Measurements from ENCODE around the gene CRKL. TPM values are rescaled to one million over a fixed set of nuclear protein-coding genes. Genes with fewer than 3 reads are reported as not detected.

CRKL gene
- total RNA-seq, 2 donors from 2014 or later, result 46.7 to 53.7 TPM

DNA sequence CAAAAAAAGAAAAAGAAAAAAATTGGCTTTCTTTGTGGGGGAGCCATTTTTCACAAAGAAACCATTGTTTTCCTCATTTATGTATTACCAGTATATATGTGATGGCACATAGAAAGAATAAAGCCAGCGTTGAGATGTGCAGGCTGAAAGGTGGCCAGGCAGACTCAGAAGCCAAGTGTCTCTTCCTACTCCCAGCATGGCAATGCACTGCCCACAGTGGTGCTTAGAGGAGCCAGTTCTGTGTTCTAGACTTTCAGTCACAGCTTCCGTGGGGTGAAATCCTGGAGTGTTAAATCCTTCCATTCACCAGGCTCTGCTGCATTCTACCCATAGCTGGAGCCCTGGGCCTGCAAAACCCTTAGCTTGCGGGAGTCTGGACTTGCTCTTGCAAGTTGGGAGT is 39.5 kb upstream of the CRKL start:
- TF ChIP-seq, protein P1, sequence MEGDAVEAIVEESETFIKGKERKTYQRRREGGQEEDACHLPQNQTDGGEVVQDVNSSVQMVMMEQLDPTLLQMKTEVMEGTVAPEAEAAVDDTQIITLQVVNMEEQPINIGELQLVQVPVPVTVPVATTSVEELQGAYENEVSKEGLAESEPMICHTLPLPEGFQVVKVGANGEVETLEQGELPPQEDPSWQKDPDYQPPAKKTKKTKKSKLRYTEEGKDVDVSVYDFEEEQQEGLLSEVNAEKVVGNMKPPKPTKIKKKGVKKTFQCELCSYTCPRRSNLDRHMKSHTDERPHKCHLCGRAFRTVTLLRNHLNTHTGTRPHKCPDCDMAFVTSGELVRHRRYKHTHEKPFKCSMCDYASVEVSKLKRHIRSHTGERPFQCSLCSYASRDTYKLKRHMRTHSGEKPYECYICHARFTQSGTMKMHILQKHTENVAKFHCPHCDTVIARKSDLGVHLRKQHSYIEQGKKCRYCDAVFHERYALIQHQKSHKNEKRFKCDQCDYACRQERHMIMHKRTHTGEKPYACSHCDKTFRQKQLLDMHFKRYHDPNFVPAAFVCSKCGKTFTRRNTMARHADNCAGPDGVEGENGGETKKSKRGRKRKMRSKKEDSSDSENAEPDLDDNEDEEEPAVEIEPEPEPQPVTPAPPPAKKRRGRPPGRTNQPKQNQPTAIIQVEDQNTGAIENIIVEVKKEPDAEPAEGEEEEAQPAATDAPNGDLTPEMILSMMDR (IDR thresholded peaks at IDR 0.05), result no peak
- H3K9me3 ChIP-seq, result no peaks in the 10 kb centered on the region
- no peaks in the 10 kb centered on the region for H3K4me1 ChIP-seq
- no peak overlapping the region for H3K27ac ChIP-seq
- no peak for DNase-seq (ENCODE audit: low spot score)
- no peaks in the 10 kb centered on the region for H3K27me3 ChIP-seq
- peaks cover 32% of the 10 kb centered on the region for H3K36me3 ChIP-seq
- H3K4me3 ChIP-seq, result no peak overlapping the region

DNA sequence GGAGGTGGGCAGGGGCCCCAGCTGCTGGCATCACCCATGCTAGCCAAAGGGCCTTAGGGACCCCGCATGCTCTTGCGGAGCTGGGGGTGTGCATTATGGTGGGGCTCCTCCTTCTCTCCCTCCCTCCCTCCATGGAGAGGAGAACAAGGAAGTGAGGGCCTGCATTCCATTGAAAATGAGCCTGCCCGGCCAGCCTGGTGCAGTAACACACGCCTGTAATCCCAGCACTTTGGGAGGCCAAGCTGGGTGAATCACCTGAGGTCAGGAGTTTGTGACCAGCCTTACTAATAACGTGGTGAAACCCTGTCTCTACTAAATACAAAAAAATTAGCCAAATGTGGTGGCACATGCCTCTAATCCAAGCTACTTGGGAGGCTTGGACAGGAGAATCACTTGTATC is 36.0 kb upstream of the CRKL start:
- Histone ChIP-seq H3K4me3 (no peak overlapping the region), H3K4me1 (peaks cover 0 to 14% of the 10 kb centered on the region in 2 donors), H3K9me3 (no peaks in the 10 kb centered on the region), H3K27ac (no peak overlapping the region), H3K27me3 (no peaks in the 10 kb centered on the region), H3K36me3 (peaks cover 39% of the 10 kb centered on the region)
- no peak for DNase-seq (ENCODE audit: low spot score)
- TF ChIP-seq, protein P1 (IDR thresholded peaks at IDR 0.05), result no peak

DNA sequence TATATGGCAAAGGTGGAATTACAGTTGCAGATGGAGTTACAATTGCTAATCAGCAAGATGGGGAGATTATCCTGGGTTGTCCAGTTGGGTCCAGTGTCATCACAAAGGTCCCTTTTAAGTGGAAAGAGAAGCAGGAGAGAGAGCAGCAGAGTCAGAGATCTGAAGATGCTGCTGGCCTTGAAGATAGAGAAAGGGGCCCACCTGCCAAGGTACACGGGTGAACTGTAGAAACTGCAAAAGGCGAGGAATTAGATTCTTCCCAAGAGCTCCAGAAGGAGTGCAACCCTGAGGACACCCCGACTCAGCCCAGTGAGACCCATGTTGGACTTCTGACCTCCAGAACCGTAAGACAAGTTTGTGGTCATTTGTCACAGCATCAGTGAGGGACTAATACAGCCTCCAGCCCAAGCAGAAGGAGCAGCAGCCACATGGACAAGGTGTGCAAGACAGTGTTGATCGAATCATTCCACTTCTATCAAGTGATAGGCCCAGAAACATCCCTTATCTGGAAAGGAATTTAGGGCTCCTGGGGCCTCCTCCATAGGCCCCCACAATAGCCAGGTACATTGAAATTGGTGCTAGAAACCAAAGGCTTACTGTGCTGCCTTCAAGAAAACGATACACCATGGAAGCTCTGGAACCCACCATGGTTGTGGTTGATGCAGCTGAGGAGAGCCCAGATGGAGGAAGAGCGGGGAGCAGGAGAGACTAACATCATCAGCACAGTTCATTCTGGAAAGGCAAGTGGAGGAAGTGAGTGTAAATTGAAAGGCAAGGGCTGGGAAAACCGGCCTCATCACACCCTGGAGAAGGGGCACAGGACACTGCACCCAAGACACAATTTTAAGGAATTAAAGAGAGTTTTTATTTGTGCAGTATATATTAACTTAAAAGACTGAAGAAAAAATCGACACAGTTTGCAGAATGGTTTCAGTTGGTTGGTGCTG is 35.1 kb upstream of the CRKL start:
- Histone ChIP-seq H3K27ac (no peak overlapping the region), H3K36me3 (peaks cover 40% of the 10 kb centered on the region), H3K4me3 (no peak overlapping the region), H3K27me3 (no peaks in the 10 kb centered on the region), H3K9me3 (no peaks in the 10 kb centered on the region), H3K4me1 (peaks cover 0 to 15% of the 10 kb centered on the region in 2 donors)
- no peak for DNase-seq (ENCODE audit: low spot score)
- TF ChIP-seq, protein P1 (IDR thresholded peaks at IDR 0.05), result no peak

DNA sequence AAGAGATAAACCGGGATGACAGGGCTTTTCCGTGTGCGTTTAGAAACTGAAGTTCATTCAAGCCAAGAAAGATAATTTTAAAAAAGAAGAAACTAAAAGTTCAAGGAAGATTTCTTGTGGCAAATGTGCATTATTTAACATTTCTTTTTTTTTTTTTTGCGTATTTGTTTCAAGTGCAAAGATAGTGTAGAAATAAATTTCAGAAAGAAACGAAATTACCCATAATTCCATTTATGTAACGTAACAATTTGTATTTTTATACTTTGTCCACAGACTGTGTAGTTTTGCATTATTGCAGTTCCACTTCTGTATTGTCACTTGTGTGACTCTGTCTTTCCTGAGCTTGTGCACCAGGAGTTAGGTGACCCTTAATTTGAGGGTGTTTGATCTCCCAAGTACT is 34.4 kb upstream of the CRKL start:
- Histone ChIP-seq H3K4me1 (peaks cover 0 to 15% of the 10 kb centered on the region in 2 donors), H3K4me3 (no peak overlapping the region), H3K27me3 (no peaks in the 10 kb centered on the region), H3K9me3 (no peaks in the 10 kb centered on the region), H3K27ac (no peak overlapping the region), H3K36me3 (peaks cover 43% of the 10 kb centered on the region)
- DNase-seq (ENCODE audit: low spot score), result no peak
- TF ChIP-seq, protein P1 (IDR thresholded peaks at IDR 0.05), result no peak

DNA sequence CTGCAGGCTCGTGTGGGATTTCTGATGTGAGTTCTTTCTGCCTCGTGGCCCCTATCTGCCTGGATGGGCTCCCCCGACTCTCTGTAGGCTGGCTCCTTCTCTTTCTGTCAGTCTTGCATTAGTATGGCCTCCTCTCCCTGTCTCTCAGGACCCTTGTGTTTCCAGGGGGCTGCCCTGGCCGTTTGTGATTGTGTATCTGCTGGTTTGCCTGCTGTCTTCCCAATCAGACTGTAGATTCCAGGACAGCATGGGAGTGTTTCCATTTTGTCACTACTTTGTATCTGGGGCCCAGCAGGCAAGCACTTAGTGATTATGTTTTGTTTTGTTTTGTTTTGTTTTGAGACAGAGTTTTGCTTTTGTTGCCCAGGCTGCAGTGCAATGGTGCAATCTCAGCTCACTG is 32.8 kb upstream of the CRKL start:
- H3K9me3 ChIP-seq, result no peaks in the 10 kb centered on the region
- H3K27me3 ChIP-seq, result no peaks in the 10 kb centered on the region
- H3K4me1 ChIP-seq, result peaks cover 0 to 15% of the 10 kb centered on the region in 2 donors
- no peak for DNase-seq (ENCODE audit: low spot score)
- no peak overlapping the region for H3K4me3 ChIP-seq
- peak overlapping the region in 1 of 2 donors; percentile 82 for H3K27ac ChIP-seq
- TF ChIP-seq, protein P1 (IDR thresholded peaks at IDR 0.05), result no peak
- peaks cover 56% of the 10 kb centered on the region for H3K36me3 ChIP-seq

Measured in right atrium auricular region (tissue), 2 donors.